Liver (tissue), 3 donors: ENCODE measurements around the gene ARAP2.

ENCODE experiments used
- EGR1 ChIP-seq, 2 donors: IDR thresholded peaks; 2 replicates each; pipeline ENCODE4 v1.6.1; 2016 to 2018; ENCODE audit warnings: antibody characterized with exemption in 2 of 2, low read depth in 2 of 2
- SP1 ChIP-seq: IDR thresholded peaks from 2 replicates; pipeline ENCODE4 v1.6.1; 2018; ENCODE audit warnings: antibody characterized with exemption, mild to moderate bottlenecking
- YY1 ChIP-seq: IDR thresholded peaks from 2 replicates; pipeline ENCODE4 v1.6.1; 2016; ENCODE audit warnings: antibody characterized with exemption, mild to moderate bottlenecking
- TF ChIP-seq, protein P1 (sequence below): fragments of 150-350 bp; IDR thresholded peaks from 2 replicates; pipeline ENCODE4 v1.5.1; 2017; ENCODE audit warnings: improper control_type of control experiment, low read depth, low read length; ENCODE audit not compliant: missing input control
- donor health status: healthy.
- donor health status: healthy.

DNA sequence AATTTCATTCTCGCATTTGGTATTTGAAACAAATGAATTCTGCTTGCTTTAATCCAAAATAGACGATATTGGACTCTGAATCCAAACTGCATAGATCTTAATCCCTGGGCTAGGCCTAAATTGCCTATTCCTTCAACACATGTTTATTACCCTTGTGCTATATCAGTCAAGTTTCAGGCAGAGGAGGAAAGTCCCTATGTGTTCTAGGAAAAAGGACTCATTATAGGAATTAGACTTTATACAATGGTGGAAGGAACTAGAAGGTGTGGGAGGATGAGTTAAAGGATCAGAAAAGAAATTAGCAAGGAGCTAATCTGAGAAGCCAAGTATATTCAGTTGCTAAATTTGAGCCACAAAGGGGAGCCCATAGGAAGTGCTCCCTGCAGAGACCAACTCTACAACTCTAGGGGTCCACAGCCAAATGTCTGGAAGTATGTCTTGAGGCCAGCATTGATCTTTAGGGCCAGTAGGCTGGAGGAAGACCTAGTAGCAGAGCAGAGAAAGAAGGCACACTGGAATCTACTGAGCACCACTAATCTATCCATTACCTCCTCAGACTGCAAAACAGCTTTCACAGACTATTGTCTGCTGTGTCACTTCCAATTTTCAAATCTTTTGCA is 20.0 kb upstream of the ARAP2 start:
- TF ChIP-seq, protein P1, sequence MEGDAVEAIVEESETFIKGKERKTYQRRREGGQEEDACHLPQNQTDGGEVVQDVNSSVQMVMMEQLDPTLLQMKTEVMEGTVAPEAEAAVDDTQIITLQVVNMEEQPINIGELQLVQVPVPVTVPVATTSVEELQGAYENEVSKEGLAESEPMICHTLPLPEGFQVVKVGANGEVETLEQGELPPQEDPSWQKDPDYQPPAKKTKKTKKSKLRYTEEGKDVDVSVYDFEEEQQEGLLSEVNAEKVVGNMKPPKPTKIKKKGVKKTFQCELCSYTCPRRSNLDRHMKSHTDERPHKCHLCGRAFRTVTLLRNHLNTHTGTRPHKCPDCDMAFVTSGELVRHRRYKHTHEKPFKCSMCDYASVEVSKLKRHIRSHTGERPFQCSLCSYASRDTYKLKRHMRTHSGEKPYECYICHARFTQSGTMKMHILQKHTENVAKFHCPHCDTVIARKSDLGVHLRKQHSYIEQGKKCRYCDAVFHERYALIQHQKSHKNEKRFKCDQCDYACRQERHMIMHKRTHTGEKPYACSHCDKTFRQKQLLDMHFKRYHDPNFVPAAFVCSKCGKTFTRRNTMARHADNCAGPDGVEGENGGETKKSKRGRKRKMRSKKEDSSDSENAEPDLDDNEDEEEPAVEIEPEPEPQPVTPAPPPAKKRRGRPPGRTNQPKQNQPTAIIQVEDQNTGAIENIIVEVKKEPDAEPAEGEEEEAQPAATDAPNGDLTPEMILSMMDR, result no peak
- TF ChIP-seq SP1 (no peak), EGR1 (IDR thresholded peaks at IDR 0.05; ENCODE audit: low read depth in 2 of 2) (no peak), YY1 (no peak)
